ENCODE results near the gene PLCL1.

GRCh38 chr2:198187841-198188240 is 383.4 kb downstream of the PLCL1 start:
- no peak for TF ChIP-seq SIN3A (IDR thresholded peaks at IDR 0.05; ENCODE audit: borderline replicate concordance, insufficient read depth, low read length)
- no peak for TF ChIP-seq REST (IDR thresholded peaks at IDR 0.05; ENCODE audit: insufficient read depth in 1 of 2, low read depth in 2 of 2, low read length in 2 of 2)
- no peak for TF ChIP-seq POLR2AphosphoS5 (IDR thresholded peaks at IDR 0.05; ENCODE audit: low read depth, low read length)

All from PFSK-1 (cell line).